GM19467 (cell line): ENCODE measurements around the gene NPHP4.

Source experiments
- ATAC-seq: cut with Tn5 transposase; IDR thresholded peaks from one replicate; pipeline ENCODE4 v1.9.1; 2021; ENCODE audit warnings: mild to moderate bottlenecking, moderate library complexity; ENCODE audit not compliant: unreplicated experiment

The NPHP4 gene

DNA sequence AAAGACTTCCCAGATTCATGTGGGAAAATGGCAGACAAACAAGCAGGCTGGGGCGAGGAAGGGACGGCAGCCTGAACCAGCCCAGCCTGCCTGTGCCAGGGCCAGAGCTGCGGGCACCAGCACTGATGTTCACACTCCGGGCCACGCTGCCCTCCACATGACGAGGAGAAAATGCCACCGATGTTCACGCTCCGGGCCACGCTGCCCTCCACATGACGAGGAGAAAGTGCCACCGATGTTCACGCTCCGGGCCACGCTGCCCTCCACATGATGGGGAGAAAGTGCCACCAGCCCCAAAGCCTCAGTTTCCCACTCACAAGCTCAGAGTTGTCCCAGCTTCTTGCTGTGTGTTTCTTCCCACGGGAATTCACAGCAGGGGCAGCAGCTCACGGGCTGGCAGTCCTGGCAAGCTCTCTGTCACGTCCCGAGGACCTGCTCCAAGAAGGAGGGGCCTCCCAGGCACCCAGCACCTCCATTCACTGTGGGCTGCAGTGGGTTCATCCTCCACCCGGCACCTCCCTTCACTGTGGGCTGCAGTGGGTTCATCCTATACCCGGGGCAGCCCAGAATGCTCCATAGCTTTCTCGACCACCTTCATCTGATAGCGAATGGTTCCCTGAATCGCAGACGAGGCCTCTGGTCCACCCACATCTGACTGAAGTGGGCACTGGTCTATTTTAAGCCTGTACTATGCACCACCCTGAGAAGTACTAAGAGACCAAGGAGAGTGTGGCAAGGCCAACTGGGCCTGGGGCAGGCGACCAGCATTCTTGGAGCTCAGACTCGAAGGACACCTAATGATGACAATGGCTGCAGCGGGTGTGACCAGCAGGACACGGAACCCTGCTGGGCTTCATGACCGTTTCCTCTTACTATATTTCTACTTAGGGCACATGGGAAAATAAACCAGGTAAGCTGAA lies 108.8 kb downstream of the NPHP4 start:
- no peak for ATAC-seq

DNA sequence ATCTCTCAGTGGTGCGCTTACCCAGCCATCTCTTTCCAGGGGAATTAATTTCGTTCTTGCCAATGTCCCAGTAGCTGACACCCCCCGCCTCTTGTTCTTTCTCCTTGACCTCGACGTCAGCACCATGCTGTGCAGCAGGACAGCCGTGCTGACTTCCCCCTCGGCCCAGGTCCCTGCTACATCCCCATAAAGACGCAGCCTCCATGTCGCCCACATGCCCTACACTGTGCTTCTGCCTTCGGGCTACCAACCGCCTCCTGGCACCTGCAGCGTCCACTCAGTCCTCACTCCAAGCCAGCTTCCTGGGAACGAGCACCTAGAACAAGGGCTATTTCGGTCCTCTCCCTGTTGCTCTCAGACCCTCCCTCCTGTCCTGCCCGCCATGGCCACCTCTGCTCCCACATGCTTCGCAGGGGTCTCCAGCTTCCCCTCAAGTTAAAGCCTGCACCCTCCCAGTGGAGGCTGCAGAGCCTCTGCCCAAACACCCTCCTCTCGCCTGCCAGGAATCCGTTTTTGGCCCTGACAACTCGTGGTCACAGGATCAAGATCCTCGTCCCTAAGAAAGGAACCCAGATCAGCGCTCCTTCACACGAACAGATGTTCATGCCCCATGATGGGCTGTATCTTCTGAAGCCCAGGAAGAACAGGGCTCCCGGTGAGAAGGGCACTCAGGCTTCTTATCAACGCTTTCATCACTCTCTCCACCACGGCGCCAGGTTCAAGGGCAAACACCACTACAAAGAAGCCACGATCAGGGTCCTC lies 109.7 kb downstream of the NPHP4 start:
- no peak for ATAC-seq

DNA sequence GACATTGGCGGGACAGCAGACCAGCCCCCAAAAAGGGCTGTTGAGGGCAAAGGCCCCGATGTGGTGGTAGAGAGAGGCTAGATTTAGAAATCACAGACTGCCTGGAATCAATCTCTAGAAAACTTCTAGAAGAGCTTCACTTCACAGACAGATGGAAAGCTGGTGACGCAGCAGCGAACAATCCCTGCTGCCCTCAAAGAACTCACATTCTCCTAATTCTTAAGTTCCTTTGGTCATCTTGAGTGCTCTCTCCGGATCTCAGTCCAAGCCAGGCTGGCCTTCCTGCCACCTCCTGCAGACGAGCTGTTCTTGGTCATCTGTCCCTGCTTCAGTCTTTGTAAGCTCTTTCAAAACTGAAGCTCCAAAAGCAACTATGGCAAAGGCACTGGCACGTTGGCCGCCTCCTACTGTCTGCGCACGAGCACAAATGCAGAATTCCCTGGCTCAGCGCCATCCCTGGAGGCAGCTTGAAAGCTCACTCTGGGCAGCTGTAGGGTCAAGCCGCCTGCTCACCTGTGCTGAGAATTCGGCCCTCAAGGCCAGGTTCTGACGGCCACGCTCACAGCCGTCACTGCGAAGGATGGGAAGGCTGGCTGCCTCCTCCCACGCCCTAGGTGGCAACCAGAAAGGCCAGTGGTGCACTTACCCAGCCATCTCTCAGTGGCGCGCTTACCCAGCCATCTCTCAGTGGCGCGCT lies 110.6 kb downstream of the NPHP4 start:
- ATAC-seq = no peak

DNA sequence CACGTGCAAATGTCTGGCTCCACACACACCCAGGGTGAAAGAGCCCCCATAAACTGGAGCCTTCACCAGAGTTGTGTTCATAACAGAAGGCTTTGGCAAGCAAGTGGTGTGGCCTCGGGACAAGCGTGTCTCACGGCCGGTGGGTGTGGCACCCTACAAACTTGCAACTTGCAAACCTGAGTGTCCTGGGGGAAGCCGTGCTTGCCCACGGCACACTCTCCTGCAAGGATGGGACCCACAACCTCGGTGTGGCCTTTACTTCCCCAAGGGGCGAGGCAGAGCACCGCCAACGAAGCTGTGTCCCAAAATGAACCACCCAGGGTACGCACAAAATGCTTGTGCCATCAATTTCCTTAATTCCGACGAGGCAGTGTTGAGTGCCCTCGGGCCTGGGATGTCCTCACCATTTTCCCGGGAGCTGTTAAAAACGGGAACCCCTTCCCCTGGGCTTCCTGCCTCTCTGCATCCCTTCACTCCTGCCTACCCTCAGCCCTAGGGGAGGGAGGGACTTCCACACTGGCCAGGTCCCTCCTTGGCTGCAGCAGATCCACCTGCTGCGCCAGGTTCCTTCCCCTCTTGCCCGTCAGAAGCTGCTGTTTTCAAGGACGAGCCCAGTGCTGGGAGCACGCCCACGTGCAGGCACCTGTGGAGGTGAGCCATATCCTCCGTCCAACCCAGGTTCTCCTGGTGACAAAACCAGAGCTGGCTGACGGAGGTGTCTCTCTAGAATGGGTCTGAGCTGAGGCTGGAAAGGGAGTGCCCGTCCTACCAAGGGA lies 111.4 kb downstream of the NPHP4 start:
- ATAC-seq = no peak

DNA sequence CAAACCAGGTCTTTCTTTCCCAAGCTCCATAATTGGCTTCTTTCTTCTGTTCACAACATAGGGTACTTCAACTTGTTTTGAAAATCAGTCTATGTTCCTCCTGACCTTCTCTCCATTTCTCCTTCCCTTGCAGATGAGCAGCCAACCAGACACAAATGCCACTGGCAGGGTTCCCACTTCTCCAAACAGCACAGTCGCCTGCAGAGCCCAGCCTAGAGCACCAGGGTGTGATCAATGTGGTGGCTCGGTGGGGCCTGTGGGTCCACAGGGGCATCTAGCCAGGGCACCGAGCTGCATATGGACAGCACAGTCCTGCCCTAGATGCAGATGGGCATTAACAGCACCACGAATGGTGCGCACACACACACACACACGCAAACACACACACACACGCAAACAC lies 112.8 kb downstream of the NPHP4 start:
- no peak for ATAC-seq

DNA sequence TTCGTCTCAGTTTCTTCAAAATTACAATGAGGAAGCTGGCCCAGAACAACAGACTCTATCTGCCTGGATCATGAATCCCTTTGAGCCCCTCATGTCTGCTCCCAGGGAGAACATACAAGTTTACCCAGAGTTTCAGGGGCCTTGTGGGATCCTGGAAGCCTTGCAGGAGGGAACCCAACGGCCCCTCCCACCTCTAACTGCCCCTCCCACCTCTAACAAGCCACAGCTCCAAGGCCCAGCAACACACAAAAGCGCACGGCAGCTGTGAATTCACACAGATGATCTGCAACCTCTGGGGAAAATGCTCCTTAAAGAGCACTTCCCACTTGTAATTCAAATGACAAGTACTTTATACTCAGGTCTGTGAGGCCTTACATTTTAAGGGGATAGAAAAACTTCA lies 113.3 kb downstream of the NPHP4 start:
- no peak for ATAC-seq

DNA sequence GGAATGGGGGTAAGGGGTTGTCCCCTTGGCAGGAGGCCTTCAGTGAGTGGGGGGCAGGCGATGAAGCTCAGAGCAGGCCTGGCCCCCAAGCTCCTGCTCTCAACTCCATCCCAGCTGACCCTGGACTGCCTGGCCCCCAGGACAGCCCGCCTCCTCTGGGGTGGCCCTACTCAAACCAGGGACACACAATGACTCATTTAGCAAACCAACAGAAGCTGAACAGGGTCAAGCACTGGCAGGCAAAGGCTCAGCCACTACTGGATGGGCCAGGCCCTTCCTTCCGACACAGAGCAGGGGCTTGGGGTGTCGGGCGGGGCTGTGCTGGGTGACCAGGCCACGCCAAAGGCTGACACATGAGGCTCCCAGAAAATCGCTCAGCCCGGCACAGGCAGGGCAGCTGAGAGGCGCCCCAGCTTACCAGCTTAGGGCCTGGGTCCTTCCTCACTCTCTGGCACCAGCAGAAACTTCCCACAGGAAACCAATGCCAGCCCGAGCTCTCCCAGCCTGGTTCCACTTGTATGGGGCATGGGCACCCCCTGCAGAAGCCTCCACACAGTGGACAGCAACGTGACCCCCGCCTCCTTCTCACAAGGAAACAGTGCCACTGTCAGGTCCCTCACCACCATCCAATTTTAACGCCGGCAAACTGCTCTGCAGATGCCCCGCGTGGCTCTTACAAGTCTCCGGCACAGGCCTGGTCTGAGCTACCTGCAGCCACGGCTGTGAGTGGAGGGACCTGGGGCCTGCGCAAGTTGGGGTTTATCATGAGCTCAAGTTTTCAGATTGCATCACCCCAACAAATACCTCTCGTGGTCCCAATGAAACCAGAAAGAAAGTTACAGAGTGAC lies 114.3 kb downstream of the NPHP4 start:
- ATAC-seq = no peak

DNA sequence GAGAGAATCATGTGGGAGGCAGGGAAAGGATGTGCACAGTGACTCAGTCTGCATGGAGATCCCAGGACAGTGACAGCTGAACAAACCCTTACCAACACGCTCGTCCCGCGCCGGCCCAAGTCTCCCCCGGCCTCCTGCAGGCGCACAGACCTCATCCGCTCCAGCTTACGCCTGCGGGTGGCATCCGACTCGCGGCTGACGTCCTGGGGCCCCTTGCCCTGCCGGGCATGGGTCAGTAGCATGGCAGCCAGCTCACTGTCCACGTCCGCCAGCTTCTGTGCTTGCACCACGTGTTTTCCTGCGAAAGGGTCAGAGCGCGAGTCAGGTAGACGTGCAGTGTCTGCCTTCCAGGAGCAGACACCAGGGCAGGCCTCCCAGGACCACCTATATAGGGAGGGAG lies 115.2 kb downstream of the NPHP4 start:
- ATAC-seq = no peak

DNA sequence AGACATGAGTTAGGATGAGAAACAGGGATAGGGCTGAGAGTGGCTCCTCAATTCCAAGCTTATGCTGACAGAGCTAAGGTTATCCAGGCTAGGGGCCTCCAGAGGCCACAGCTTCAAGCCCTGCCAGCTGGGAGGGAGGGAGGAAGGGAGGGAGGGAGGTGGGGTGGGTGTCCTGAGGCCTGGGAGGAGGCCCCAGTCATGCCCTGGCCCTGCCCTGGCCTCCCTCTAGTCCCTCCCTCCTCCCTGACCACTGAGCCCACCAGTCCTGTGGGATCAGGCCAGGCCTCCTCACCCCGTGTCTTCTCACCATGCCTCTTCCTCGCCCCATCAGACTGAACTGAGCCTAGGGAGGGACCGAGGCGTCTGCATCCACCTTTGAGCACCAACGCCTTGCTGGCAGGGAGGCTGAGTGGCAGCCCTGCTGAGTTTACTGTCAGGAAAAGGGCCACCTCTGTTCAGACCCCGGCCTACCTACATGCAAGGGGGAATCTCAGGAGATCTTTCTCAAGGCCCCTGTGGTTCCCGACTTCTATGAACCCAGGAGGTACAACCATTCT lies 116.1 kb downstream of the NPHP4 start:
- ATAC-seq = no peak

DNA sequence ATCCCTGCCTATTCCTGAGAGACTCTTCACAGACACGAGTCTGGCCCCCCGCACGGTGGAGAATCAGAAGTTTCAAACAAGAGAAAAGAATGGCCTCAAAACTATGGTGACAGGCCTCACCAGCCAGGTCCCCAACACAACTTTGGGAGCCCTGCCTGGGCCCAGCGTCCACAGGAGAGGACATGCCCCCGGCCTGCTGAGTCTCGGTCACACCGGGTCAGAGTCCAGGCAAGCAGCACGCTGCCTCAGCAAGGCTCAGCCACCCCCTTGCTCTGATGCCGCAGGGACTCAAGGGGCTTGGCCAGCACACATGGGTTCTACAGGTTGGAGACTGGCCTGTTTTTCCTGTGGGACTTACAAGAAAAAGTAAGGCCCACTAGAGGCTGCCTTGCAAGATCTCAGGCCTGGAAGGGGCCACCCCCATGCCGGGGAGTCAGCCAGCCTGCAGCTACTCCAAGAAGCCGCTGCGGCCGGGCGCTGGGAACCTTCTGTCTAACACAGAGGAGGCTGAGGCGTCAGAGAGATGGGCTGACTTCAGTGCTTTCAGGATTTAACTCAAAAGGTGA lies 116.8 kb downstream of the NPHP4 start:
- no peak for ATAC-seq

DNA sequence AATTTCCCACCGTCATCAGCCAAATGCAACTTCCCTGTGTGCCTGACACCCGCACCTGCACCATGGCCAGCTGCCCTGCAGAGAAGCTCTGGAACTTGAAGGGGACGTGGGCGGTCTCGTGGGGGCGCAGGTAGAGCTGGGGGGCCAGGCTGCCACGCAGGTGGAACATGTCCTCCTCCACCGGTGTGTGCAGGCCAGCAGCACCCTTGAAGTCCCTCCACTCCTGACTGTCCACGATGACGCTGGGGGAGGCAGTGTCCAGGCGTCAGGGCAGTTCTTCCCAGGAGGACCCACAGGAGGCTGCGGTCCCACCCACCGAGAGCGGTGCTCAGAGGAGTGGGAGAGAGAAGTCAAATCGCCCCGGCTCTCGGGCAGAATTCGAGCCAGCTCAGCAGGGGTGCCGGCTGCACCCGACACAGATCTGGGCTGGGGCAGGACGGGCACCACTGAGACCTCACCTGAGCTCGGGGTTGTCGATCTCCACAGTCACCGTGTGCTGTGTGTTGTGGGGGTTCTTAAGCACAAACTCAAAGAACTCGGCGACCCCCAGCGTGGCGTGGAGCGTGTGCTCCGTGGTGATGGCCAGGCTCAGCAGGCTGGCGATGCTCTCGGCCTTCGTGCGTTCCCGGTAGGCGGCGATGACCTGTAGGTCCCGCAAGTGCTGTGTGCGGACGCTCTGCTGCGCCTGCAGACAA lies 117.7 kb downstream of the NPHP4 start:
- no peak for ATAC-seq

DNA sequence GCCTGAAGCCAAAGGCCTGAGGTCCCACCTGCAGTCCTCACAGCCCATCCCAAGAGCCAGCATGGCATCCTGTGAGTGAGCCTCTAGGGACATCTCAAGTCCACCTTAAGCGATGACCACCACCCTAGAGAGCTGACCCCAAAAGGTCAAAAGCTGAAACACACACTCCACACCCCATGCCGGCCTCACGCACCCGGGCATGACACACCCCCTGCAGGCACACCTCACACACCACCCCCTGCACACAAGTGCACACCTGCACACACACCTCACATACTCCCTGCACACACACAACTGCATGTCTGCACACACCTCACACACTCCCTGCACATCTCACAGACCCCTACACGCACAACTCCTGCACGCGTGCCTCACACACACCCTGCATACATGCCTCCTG lies 118.7 kb downstream of the NPHP4 start:
- ATAC-seq = no peak

DNA sequence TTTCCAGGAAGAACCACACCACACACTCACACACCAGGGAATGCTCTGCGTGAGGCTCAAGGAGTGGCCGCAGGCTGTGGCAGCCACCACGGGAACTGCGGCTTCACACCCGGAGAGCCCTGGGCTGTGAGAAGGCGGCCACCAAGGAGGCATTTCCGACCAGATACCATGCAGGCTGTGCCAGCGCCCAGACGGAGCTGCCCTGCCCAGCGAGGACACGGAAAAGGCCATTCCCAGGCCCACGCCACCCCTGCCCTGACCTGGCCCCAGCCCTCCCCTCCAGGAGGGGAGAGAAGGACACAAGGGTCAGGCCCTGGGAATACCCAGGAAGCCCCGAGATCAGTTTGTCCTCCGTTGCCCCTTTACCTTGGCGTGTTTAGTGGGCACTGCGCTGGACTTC lies 119.3 kb downstream of the NPHP4 start:
- no peak for ATAC-seq

DNA sequence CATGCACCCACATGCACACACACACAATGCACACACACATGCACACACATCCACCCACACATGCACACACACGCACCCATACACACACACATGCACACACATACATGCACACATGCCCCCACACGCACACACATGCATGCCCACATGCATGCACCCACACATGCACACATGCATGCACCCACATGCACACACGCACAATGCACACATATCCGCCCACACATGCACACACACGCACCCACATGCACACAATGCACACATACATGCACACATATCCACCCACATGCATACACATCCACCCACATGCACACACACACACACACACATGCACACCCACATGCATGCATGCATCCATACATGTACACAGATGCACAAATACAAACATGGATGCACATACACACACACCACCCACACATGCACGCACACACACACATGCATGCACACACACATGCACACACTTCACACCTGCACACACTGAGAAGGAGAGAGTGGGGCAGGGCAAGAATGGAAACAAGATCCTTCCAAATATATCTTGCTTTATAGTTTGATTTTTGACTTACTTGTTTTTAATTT lies 123.2 kb downstream of the NPHP4 start:
- ATAC-seq = no peak

DNA sequence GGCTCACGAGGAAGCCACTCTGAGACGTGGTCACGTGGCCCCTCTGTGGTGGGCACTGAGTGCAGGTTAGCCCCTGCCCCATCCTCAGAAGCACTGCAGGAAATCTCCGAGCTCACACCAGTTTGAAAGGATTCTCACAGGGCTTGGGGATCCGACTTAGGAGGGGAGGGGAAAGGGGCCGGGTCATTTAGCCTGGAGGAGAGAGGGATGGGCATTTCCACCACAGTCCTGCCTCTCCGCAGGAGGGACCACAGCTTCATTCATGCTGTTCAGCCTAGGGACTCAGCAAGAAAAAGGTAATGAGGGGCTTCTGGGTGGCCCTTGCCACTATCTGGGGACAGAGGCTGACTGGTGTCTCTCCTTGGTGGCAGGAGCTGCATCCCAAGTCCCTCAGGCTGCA lies 126.5 kb downstream of the NPHP4 start:
- ATAC-seq = no peak

DNA sequence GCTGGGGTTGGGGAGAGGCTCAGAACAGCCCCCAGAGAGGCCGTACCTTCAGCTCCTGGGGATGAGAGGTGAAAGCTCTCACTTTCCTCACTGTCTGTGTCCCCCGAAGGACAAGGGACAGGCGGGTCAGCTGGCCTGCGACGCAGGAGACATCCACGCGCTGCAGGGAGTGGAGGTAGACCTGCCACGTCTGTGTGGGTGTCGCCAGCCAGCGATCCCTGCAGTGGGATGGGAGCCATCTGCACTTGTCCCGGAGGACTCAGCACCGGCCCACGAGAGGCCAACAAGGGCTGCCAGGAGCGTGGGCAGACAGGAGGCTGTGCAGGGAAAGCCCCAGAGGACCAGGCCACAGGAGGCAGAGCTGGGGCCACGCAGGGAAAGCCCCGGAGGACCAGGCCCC lies 127.2 kb downstream of the NPHP4 start:
- no peak for ATAC-seq

DNA sequence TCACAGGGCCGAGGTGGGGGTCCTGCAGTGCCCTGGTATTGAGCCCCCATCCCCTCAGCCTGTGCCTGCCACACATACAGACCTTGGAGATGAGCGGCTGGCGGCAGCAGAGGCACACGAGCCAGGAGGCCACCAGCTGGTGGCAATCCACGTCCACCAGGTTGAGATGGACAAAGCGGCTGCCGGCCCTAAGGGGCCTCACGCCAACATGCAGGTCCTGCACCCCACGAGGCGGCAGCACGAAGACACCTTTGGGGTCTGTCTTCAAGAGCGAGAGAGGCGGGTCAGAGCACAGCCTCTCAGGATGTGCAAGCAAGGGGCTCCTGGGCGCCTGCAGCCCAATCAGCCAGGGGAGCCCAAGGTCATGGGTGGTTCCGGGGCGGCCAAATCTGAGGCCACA lies 128.0 kb downstream of the NPHP4 start:
- no peak for ATAC-seq

DNA sequence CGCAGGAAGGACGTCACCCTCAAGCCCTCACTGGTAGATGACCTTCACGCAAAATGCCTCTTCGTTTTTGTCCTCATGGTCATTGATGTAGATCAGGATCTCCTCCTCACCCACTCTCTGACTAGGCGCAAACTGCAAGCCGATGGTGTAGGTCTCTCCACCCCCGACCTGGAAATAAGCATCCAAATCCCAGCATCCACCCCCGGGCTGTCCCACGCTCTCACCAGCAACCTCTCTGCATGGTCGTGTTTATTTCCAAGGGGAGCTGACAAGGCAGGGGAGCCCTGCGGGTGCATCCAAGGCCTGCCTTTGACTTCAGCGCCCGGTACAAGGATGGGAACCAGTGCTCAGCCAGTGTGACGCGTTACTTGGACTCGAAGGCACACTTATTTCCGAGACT lies 129.0 kb downstream of the NPHP4 start:
- no peak for ATAC-seq
